NCI-H1417 treated with DMSO at 0.1 percent for 48 hours (cell line): ENCODE data around the gene NPIPB5.
"Not testable (repeated sequence)": the region's sequence is repeated elsewhere in the genome, so short reads cannot be mapped to it uniquely, and the experiment has no call there.

Experiments used
- DNase-seq: peaks from one replicate; lab custom pipeline; 2025; lab: John Stamatoyannopoulos, UW

The NPIPB5 gene

GRCh38 chr16:22510591-22510990 lies at the start of gene NPIPB5:
Gene NPIPB5, plus strand, starts transcription at chr16:22510891. Its CDS starts 2,911 bp downstream, at chr16:22513802.
- DNase-seq = not testable (repeated sequence)

GRCh38 chr16:22468846-22469245 lies 41.8 kb upstream of the NPIPB5 start:
- DNase-seq = not testable (repeated sequence)

- not testable (repeated sequence) for DNase-seq
Measured at GRCh38 chr16:22537996-22538395, 27.3 kb downstream of the NPIPB5 start.

- DNase-seq = not testable (repeated sequence)
Measured at GRCh38 chr16:22544809-22545208, 34.1 kb downstream of the NPIPB5 start.

GRCh38 chr16:22546630-22547029 lies 35.9 kb downstream of the NPIPB5 start:
- not testable (repeated sequence) for DNase-seq

GRCh38 chr16:22547170-22547765 lies 36.6 kb downstream of the NPIPB5 start:
- DNase-seq = not testable (repeated sequence)

GRCh38 chr16:22549853-22550252 lies 39.2 kb downstream of the NPIPB5 start:
- not testable (repeated sequence) for DNase-seq

- not testable (repeated sequence) for DNase-seq
Measured at GRCh38 chr16:22551143-22551542, 40.5 kb downstream of the NPIPB5 start.

GRCh38 chr16:22551651-22552050 lies 41.0 kb downstream of the NPIPB5 start:
- DNase-seq = not testable (repeated sequence)

- not testable (repeated sequence) for DNase-seq
Measured at GRCh38 chr16:22556759-22557158, 46.1 kb downstream of the NPIPB5 start.
